Uterus (tissue), 4 donors: ENCODE data around the gene SHQ1. TPM values are rescaled to one million over a fixed set of nuclear protein-coding genes. Genes with fewer than 3 reads are reported as not detected.

Experiments
- DNase-seq, 2 donors: peaks; one replicate each; pipeline ENCODE4 v3.0.0-alpha.2; 2019 to 2020
- H3K27ac ChIP-seq, 2 donors: fragments of 200-600 bp; sonication (generic); 1 replicate in 1 of 2; 2 replicates in 1 of 2; pipeline ENCODE4 v1.5.1; 2016 to 2018
- H3K27me3 ChIP-seq, 2 donors: fragments of 200-600 bp; sonication (generic); one replicate each; pipeline ENCODE4 v1.5.1; 2018 to 2019; ENCODE audit warnings: control low read depth in 1 of 2
- H3K36me3 ChIP-seq, 2 donors: fragments of 200-600 bp; sonication (generic); one replicate each; pipeline ENCODE4 v1.5.1; 2019; ENCODE audit warnings: control low read depth in 1 of 2
- H3K4me1 ChIP-seq, 2 donors: fragments of 200-600 bp; sonication (generic); one replicate each; pipeline ENCODE4 v1.5.1; 2018 to 2019; ENCODE audit warnings: control low read depth in 1 of 2
- H3K4me3 ChIP-seq, 2 donors: fragments of 200-600 bp; sonication (generic); 1 replicate in 1 of 2; 2 replicates in 1 of 2; pipeline ENCODE4 v1.5.1; 2018 to 2019; ENCODE audit warnings: mild to moderate bottlenecking in 1 of 2
- H3K9me3 ChIP-seq, 2 donors: fragments of 200-600 bp; sonication (generic); one replicate each; pipeline ENCODE4 v1.5.1; 2019; ENCODE audit warnings: control low read depth in 1 of 2
- POLR2A ChIP-seq, 2 donors: fragments of 450-650 bp; IDR thresholded peaks; one replicate each; pipeline ENCODE4 v1.6.1; 2016; ENCODE audit warnings: antibody characterized with exemption in 2 of 2, mild to moderate bottlenecking in 1 of 2, moderate library complexity in 1 of 2
- intact Hi-C: fragments of 100-400 bp; cut with DNase I; formaldehyde crosslinking; loops from one replicate; pipeline ENCODE4 v1.15.1; 2023; ENCODE audit warnings: low total_unique reads
- total RNA-seq, 4 donors: library from RNA; depleted of rRNA in 3 of 4; stranded (reverse); fragments of >200 nt in 3 of 4; gene quantifications; one replicate each; pipeline versions ENCODE4 v1.1.0 to v1.2.4, GENCODE V29; 2014 to 2023
- TF ChIP-seq, protein P1 (sequence below), 4 experiments: fragments of 200-600 bp in 2 of 4; fragments of 450-650 bp in 2 of 4; sonication (generic) in 2 of 4; IDR thresholded peaks; one replicate each; pipeline ENCODE4 v1.5.1; 2016 to 2019; ENCODE audit warnings: antibody characterized with exemption in 4 of 4, mild to moderate bottlenecking in 2 of 4, moderate library complexity in 1 of 4
- donor health status: DM: yes; HTN: yes; CAD: no.

SHQ1 gene
- 10 to 100 TPM in 2 of 4 donors, 1 to 10 TPM in 2; 8.2 to 30.9 (median 19.2) TPM for total RNA-seq

DNA sequence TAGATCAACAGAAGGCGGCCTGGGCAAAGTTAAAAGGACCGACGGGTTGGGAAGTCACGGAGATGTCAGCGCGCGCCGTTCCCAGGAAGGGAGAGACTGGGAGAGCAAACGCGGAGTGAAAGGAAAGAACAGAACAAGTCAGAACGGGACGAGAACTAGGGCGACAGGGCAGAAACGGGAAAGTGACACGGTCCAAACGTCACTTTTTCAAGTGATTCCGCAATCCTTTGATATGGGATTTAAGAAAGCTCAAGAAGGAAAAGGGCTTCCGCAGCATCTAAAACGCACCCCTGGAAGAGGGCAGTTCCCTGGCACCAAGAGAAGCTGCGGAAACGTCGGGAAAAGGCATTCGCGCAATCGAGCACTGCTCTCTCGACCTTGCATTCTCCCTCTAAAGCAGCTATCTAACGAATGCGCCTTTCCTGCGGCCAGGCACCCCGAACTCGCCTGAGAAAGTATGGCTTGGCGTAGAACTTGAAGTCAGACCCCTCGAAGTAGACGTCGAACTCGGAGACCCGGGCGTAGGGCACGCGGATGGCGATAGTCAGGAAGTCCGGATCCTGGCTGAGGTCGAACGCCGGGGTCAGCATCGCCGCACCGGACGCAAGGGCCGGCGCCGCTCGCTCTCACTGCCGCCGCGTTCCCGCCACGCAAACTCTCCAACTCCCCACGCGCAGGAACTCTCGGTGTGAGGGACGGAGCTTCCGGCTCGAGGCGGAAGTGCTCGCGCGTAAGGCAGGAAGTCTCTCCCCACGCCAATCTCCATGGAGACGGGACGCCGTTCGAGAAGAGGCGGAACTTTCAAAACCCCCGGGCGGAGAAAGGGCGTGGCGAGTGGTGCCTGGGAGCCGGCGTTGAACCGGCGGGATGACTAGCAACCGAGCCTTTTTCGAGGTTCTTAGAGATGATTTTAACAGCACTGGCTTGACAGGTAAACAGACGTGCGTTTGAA is at the start of gene SHQ1:
SHQ1 (minus strand) TSS at position 695 of the 952 bp plus-strand sequence; CDS start at position 590, 105 bp downstream.
- TF ChIP-seq, protein P1, sequence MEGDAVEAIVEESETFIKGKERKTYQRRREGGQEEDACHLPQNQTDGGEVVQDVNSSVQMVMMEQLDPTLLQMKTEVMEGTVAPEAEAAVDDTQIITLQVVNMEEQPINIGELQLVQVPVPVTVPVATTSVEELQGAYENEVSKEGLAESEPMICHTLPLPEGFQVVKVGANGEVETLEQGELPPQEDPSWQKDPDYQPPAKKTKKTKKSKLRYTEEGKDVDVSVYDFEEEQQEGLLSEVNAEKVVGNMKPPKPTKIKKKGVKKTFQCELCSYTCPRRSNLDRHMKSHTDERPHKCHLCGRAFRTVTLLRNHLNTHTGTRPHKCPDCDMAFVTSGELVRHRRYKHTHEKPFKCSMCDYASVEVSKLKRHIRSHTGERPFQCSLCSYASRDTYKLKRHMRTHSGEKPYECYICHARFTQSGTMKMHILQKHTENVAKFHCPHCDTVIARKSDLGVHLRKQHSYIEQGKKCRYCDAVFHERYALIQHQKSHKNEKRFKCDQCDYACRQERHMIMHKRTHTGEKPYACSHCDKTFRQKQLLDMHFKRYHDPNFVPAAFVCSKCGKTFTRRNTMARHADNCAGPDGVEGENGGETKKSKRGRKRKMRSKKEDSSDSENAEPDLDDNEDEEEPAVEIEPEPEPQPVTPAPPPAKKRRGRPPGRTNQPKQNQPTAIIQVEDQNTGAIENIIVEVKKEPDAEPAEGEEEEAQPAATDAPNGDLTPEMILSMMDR (IDR thresholded peaks at IDR 0.05) = no peak
- peak in 1 of 2 donors; percentile 53 for TF ChIP-seq POLR2A (IDR thresholded peaks at IDR 0.05)
- intact Hi-C loops = no loop called here
- no peaks in the 10 kb centered on the region for H3K36me3 ChIP-seq
- H3K4me1 ChIP-seq = peaks cover 0 to 9% of the 10 kb centered on the region in 2 donors
- H3K9me3 ChIP-seq = no peaks in the 10 kb centered on the region
- peak within 1 kb of the TSS; percentile 54 to 80 for H3K27ac ChIP-seq
- peak; percentile 96 for DNase-seq
- H3K4me3 ChIP-seq = peak within 1 kb of the TSS; percentile 84 to 91
- H3K27me3 ChIP-seq = no peaks in the 10 kb centered on the region

DNA sequence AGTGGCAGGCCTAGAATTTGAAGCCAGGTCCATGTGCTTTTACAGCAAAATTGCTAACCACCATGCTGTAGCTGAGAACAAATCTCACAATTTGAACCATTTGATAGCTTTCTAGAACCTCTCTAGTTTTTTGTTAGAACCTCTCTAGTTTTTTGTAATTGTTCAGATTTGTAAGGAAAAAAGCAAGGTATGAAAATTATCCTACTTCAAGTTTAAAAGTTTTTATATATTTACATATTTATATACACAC is 49.4 kb upstream of the SHQ1 start:
- H3K27ac ChIP-seq = peak overlapping the region; percentile 45 to 58
- no peak for DNase-seq
- no peaks in the 10 kb centered on the region for H3K36me3 ChIP-seq
- no peaks in the 10 kb centered on the region for H3K9me3 ChIP-seq
- no peak overlapping the region for H3K4me3 ChIP-seq
- no peaks in the 10 kb centered on the region for H3K27me3 ChIP-seq
- peaks cover 0 to 14% of the 10 kb centered on the region in 2 donors for H3K4me1 ChIP-seq
- TF ChIP-seq, protein P1 (IDR thresholded peaks at IDR 0.05) = no peak
- TF ChIP-seq POLR2A (IDR thresholded peaks at IDR 0.05) = no peak
- intact Hi-C loops = no loop called here

DNA sequence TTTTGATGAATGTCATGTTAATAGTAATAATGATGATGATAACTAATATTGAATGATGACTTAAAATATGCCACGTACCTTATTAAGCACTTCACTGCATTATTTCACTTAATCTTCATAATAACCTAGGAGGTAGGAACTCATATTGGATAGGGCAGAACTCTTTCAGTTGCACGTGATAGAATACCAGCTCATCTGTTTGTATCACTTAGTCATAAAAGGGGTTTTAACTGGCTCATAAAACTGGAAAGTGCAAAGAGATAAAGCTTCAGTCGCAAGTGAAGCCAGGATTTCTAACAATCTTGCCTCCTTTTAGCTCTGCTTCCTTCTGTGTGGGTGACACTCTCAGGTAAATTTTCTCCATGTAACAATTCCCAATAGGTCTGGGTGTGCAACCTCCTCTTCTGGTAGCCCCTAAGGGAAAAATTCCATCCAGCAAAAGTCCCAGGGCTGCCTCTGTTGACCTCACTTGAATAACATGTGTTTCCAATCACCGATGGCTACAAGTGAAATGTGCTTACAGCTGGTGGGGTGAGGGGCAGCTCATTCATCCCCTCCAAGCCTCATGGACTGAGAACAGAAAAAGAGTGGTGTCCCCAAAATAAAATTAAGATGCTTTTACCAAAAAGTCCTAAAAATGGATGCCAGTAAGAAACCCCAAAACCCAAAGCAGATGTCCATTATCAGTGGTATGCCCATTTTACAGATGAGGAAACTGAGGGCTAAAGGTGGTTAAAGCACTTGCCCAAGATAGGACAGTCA is 48.9 kb upstream of the SHQ1 start:
- Histone ChIP-seq H3K36me3 (no peaks in the 10 kb centered on the region), H3K9me3 (no peaks in the 10 kb centered on the region), H3K27ac (peak overlapping the region; percentile 45 to 58), H3K4me3 (no peak overlapping the region), H3K4me1 (peaks cover 0 to 8% of the 10 kb centered on the region in 2 donors), H3K27me3 (no peaks in the 10 kb centered on the region)
- TF ChIP-seq POLR2A (IDR thresholded peaks at IDR 0.05) = no peak
- TF ChIP-seq, protein P1 (IDR thresholded peaks at IDR 0.05) = no peak
- DNase-seq = no peak
- intact Hi-C loops = no loop called here

DNA sequence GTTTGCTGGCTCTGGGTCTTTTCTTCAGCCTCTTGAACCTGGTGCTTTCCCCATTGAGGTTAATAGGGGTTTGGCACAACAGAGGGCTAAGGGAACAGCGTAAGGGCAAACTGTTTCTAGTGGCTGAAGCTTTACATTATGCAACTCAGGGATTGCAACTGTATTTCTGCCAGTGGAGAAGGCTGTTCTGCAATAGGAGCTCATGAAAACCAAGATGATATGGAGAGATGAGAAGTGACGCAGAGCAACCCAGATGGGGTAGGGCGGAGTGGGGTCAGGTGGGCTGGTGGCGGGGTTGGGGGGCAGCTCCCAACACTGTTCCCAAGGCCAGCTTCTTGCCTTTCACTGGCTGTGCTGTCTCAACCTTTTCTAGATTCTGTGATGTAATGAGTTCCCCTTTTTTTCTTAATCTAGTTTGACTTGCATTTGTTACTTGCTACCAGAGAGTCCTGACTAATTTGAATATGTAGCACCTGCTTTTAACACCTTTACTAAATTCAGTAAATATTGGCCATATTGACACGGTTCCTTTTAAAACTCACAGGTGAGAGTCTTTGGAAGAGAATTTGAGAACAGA is 46.8 kb upstream of the SHQ1 start:
- Histone ChIP-seq H3K27me3 (no peaks in the 10 kb centered on the region), H3K27ac (no peak overlapping the region), H3K4me3 (no peak overlapping the region), H3K4me1 (peaks cover 0 to 11% of the 10 kb centered on the region in 2 donors), H3K9me3 (no peaks in the 10 kb centered on the region), H3K36me3 (no peaks in the 10 kb centered on the region)
- intact Hi-C loops = no loop called here
- TF ChIP-seq, protein P1 (IDR thresholded peaks at IDR 0.05) = no peak
- no peak for TF ChIP-seq POLR2A (IDR thresholded peaks at IDR 0.05)
- no peak for DNase-seq
